Fibroblast of mammary gland (primary cell): Measurements from ENCODE around the gene ANKRD44.
"Not testable (repeated sequence)": the region's sequence is repeated elsewhere in the genome, so short reads cannot be mapped to it uniquely, and the experiment has no call there.

ENCODE experiments used
- DNase-seq: peaks from one replicate; pipeline ENCODE4 v3.0.0-alpha.2; 2010; ENCODE audit warnings: low read depth
- H3K4me3 ChIP-seq: 2 replicates; pipeline ENCODE4 v1.5.1; 2011; ENCODE audit warnings: low read depth, mild to moderate bottlenecking, low read length, moderate library complexity; ENCODE audit not compliant: control insufficient read depth
- CTCF ChIP-seq: conservative IDR thresholded peaks from 2 replicates; pipeline ENCODE4 v1.5.1; 2011; ENCODE audit warnings: low read depth, low read length, inconsistent platforms; ENCODE audit not compliant: control insufficient read depth, insufficient read depth

ANKRD44 gene

GRCh38 chr2:197353393-197354168 lies 43.0 kb upstream of the ANKRD44 start:
- no peak for DNase-seq
- TF ChIP-seq CTCF = no peak
- H3K4me3 ChIP-seq = no peak overlapping the region

GRCh38 chr2:197349699-197350098 lies 39.1 kb upstream of the ANKRD44 start:
- no peak for DNase-seq
- H3K4me3 ChIP-seq = no peak overlapping the region
- no peak for TF ChIP-seq CTCF

- H3K4me3 ChIP-seq = no peak overlapping the region
- DNase-seq = no peak
- TF ChIP-seq CTCF = no peak
These were observed 38.3 kb upstream of the ANKRD44 start for GRCh38 chr2:197348721-197349360.

- no peak for TF ChIP-seq CTCF
- H3K4me3 ChIP-seq = no peak overlapping the region
- DNase-seq = peak; percentile 17
These were observed 35.3 kb upstream of the ANKRD44 start for GRCh38 chr2:197345846-197346370.

GRCh38 chr2:197343968-197344367 lies 33.4 kb upstream of the ANKRD44 start:
- not testable (repeated sequence) for H3K4me3 ChIP-seq, DNase-seq

- no peak for DNase-seq
- TF ChIP-seq CTCF = no peak
- H3K4me3 ChIP-seq = no peak overlapping the region
These were observed 30.0 kb upstream of the ANKRD44 start for GRCh38 chr2:197340591-197340990.

GRCh38 chr2:197339496-197340220 lies 29.1 kb upstream of the ANKRD44 start:
- no peak for TF ChIP-seq CTCF
- no peak for DNase-seq
- H3K4me3 ChIP-seq = no peak overlapping the region
